Measurements from ENCODE around the gene BIN1.

Gene BIN1

DNA sequence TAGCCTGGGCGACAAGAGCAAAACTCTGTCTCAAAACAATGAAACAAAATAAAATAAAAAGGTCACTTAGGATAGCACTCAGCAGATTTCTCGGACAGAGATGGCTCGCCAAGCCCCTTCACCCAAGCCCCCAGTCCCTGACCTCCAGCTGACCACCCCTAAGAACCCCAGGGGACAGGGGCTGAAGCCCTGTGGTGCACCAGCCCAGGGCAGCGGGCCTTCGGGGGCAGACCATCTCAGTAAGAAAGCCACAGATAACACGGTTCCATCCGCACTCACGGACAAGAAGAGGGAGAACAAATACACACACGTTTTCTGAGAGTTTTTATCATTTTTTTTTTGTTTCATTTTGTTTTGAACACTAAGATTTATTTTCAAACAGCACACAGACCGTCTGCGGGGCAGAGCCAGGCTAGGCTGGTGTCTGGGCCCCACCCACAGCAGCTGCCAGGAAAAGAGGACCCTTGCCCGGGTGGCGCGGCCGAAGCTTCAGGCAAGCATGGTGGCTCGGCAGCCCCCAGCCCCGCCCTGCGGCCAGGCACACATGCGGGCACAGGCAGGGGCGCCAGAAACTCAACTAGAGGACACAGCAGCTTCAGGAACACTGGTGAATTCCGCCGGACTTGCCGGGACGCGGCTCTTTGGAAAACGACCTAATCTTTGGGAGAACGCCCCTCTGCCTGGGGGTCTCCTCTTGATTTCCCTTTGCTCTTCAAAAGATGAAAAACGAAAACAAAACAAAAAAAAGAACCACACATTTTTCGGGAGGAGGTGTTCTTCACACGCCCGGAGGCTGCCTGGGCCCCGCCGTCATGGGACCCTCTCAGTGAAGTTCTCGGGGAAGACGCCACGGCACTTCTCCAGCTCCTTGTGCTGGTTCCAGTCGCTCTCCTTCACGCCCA is 59.0 kb downstream of the BIN1 start:
- in situ Hi-C loops (cut with HindIII; ENCODE audit: low sequenced_read_pairs) = no loop called here
- DNase-seq (ENCODE audit: low read depth, low spot score) = no peak
- TF ChIP-seq, protein P1, sequence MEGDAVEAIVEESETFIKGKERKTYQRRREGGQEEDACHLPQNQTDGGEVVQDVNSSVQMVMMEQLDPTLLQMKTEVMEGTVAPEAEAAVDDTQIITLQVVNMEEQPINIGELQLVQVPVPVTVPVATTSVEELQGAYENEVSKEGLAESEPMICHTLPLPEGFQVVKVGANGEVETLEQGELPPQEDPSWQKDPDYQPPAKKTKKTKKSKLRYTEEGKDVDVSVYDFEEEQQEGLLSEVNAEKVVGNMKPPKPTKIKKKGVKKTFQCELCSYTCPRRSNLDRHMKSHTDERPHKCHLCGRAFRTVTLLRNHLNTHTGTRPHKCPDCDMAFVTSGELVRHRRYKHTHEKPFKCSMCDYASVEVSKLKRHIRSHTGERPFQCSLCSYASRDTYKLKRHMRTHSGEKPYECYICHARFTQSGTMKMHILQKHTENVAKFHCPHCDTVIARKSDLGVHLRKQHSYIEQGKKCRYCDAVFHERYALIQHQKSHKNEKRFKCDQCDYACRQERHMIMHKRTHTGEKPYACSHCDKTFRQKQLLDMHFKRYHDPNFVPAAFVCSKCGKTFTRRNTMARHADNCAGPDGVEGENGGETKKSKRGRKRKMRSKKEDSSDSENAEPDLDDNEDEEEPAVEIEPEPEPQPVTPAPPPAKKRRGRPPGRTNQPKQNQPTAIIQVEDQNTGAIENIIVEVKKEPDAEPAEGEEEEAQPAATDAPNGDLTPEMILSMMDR (IDR thresholded peaks at IDR 0.05; ENCODE audit: low read depth, low read length) = no peak
- H3K4me3 ChIP-seq (ENCODE audit: low read depth, low read length) = no peak overlapping the region

DNA sequence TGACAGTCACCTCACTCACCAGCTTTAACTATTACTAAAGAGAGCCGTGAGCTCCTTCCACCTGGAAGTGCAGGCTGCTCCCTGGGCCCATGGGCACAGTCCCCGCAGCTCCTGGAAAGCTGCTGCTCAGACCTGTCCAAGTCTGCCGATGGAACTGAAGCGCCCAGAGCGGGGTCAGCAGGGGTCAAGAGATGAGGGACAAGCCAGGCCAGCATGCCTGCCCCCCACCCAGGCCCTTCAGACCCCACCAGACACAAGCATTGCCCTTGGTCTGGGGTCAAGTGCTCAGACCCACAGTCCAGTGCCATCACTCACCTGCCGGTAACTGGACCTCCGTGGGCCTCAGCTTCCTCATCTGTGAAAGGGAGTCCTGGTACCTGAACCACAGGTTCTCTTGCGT is 59.9 kb downstream of the BIN1 start:
- H3K4me3 ChIP-seq (ENCODE audit: low read depth, low read length) = no peak overlapping the region
- DNase-seq (ENCODE audit: low read depth, low spot score) = no peak
- TF ChIP-seq, protein P1 (IDR thresholded peaks at IDR 0.05; ENCODE audit: low read depth, low read length) = no peak
- in situ Hi-C loops (cut with HindIII; ENCODE audit: low sequenced_read_pairs) = no loop called here

DNA sequence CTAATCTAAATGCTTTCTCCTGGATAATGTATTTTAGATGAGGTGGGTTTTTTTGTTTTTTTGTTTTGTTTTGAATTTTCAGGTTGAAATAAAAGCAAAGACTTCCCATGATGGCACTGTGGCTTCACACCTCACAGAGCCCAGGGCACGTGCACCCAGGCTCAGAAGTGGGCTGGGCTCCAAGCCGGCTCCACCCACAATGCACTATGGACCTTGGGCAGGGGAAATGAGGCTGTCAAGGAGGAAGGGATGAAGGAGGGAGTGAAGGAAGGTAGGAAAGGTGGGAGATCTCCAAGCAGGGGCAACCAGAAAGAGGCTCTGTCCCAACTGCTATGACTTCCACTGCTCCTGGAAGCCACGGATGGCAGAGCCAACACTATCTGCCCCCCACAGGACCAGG is 60.4 kb downstream of the BIN1 start:
- in situ Hi-C loops (cut with HindIII; ENCODE audit: low sequenced_read_pairs) = no loop called here
- no peak for DNase-seq (ENCODE audit: low read depth, low spot score)
- TF ChIP-seq, protein P1 (IDR thresholded peaks at IDR 0.05; ENCODE audit: low read depth, low read length) = no peak
- no peak overlapping the region for H3K4me3 ChIP-seq (ENCODE audit: low read depth, low read length)

DNA sequence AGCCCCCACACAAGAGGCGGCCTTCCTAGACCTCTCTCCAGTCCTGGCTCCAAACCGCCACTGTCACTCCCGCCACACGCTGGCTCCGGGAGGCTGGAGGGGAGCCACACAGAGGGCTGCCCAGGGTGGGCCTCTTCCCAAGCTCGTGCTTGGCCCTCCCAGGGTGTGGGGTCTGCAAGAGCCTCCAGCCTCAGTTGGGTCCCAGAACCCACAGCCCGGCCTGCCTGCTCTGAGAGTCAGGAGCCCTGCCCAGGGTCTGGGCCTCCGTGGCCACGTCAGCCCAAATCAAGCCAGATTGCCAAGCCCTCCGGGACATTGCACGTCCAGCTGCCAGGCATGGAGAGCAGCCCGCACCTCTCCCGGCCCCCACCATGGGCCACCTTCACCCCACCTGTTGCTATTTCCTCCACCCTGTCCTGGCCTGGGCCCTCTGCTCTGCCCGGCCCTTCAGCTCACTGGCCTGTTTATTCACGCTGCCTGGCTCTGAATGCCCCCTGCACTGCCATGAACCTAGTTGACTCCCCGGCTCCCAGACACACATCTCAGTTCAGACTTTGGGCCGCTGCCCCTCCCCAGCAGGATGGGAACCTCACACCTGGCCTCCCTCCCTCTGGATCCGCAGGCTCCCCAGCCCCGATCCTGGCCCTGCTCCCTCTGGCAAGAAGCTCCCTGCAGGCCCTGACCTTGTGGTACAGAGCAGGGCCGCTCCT is 61.0 kb downstream of the BIN1 start:
- H3K4me3 ChIP-seq (ENCODE audit: low read depth, low read length) = no peak overlapping the region
- TF ChIP-seq, protein P1 (IDR thresholded peaks at IDR 0.05; ENCODE audit: low read depth, low read length) = no peak
- no peak for DNase-seq (ENCODE audit: low read depth, low spot score)
- in situ Hi-C loops (cut with HindIII; ENCODE audit: low sequenced_read_pairs) = no loop called here

DNA sequence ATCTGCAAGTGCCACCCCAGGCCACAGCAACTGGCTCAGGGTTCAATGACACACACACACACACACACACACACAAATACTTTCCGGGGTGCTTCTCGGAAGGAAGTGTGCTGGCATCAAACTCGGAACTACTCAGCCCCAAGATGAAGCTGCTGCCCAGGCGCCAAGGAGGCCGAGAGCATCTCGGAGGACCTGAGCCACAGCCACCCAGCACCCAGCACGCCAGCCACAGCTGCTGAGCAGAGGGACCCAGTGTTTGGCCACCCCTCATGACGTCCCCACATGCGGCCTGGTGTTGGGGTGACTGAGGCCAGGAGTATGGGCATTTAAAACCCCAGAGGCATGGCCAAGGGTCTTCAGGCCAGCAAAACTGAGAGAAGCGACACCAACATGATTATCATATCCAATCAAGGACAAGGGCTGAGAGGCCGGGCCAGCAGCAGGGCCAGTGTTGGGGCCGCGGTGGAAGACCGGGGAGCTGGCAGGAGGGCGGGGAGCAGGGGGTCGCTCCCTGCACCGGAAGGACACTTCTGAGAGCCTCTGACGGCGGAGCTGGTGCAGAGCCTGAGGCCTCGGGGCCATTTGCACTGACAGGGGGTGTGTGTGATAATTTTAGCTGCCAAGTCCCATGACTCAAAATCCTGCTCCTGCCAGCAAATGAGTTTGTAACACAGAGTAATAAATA is 61.8 kb downstream of the BIN1 start:
- no peak for DNase-seq (ENCODE audit: low read depth, low spot score)
- in situ Hi-C loops (cut with HindIII; ENCODE audit: low sequenced_read_pairs) = no loop called here
- TF ChIP-seq, protein P1 (IDR thresholded peaks at IDR 0.05; ENCODE audit: low read depth, low read length) = no peak
- H3K4me3 ChIP-seq (ENCODE audit: low read depth, low read length) = no peak overlapping the region

DNA sequence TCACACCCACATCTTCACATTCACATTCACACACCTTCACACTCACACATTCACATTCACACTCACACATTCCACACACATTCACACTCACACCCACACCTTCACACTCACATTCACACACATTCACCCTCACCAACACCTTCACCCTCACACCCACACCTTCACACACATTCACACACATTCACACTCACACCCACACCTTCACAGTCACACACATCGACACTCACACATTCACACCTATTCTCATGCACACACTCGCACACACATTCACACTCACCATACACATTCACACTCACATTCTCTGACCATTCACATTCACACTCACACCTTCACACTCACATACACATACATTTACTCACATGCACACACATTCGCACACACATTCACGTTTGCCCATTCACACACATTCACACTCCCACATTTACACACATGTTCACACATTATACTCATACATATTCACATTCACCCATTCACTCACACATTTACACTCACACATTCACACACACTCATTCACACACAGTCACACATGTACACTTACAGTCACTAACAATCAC is 62.7 kb downstream of the BIN1 start:
- DNase-seq (ENCODE audit: low read depth, low spot score) = no peak

More for the DNA sequence above, 62.7 kb downstream of the BIN1 start:
- in situ Hi-C loops (cut with HindIII; ENCODE audit: low sequenced_read_pairs) = no loop called here
- no peak overlapping the region for H3K4me3 ChIP-seq (ENCODE audit: low read depth, low read length)
- TF ChIP-seq, protein P1 (IDR thresholded peaks at IDR 0.05; ENCODE audit: low read depth, low read length) = no peak

Measured in astrocyte of the spinal cord (primary cell).